RPMI7951 (cell line): Measurements from ENCODE around the gene RGSL1. TPM values are rescaled to one million over a fixed set of nuclear protein-coding genes. Genes with fewer than 3 reads are reported as not detected.
"Not testable (repeated sequence)": the region's sequence is repeated elsewhere in the genome, so short reads cannot be mapped to it uniquely, and the experiment has no call there.

Experiments
- DNase-seq: peaks from one replicate; pipeline ENCODE4 v3.0.0-alpha.2; 2012; ENCODE audit warnings: low read depth
- total RNA-seq: library from RNA; depleted of rRNA; stranded (reverse); fragments of >200 nt; shearing (Covaris generic); gene quantifications from 2 replicates; pipeline ENCODE4 v1.2.3, GENCODE V29; 2014

The RGSL1 gene
- total RNA-seq, 1 experiment from 2014 or later = not detected

- peak; percentile 50 for DNase-seq
Measured at GRCh38 chr1:182446033-182446669, 3.8 kb upstream of the RGSL1 start.

- not testable (repeated sequence) for DNase-seq
Measured at GRCh38 chr1:182447124-182447523, 2.8 kb upstream of the RGSL1 start.

GRCh38 chr1:182447660-182448059 is 2.3 kb upstream of the RGSL1 start:
- DNase-seq = no peak

GRCh38 chr1:182453631-182454030 is 3.7 kb downstream of the RGSL1 start:
- DNase-seq = no peak

GRCh38 chr1:182457844-182458243 is 7.9 kb downstream of the RGSL1 start:
- no peak for DNase-seq

GRCh38 chr1:182459949-182460348 is 10.0 kb downstream of the RGSL1 start:
- no peak for DNase-seq

- no peak for DNase-seq
Measured at GRCh38 chr1:182460550-182460951, 10.6 kb downstream of the RGSL1 start.

- no peak for DNase-seq
Measured at GRCh38 chr1:182473556-182473955, 23.6 kb downstream of the RGSL1 start.

- DNase-seq = no peak
Measured at GRCh38 chr1:182476625-182477024, 26.7 kb downstream of the RGSL1 start.

- no peak for DNase-seq
Measured at GRCh38 chr1:182478238-182478637, 28.3 kb downstream of the RGSL1 start.

GRCh38 chr1:182484067-182484466 is 34.1 kb downstream of the RGSL1 start:
- no peak for DNase-seq

- DNase-seq = peak; percentile 5
Measured at GRCh38 chr1:182484531-182485257, 34.7 kb downstream of the RGSL1 start.

- no peak for DNase-seq
Measured at GRCh38 chr1:182485861-182486260, 35.9 kb downstream of the RGSL1 start.

GRCh38 chr1:182488803-182489202 is 38.9 kb downstream of the RGSL1 start:
- no peak for DNase-seq

GRCh38 chr1:182493063-182493462 is 43.1 kb downstream of the RGSL1 start:
- no peak for DNase-seq

- no peak for DNase-seq
Measured at GRCh38 chr1:182495002-182495401, 45.1 kb downstream of the RGSL1 start.

GRCh38 chr1:182495693-182496092 is 45.7 kb downstream of the RGSL1 start:
- DNase-seq = no peak

- DNase-seq = peak; percentile 20
Measured at GRCh38 chr1:182507685-182508084, 57.7 kb downstream of the RGSL1 start.

GRCh38 chr1:182515556-182515955 is 65.6 kb downstream of the RGSL1 start:
- DNase-seq = peak; percentile 2

- no peak for DNase-seq
Measured at GRCh38 chr1:182520736-182521135, 70.8 kb downstream of the RGSL1 start.

- DNase-seq = no peak
Measured at GRCh38 chr1:182525342-182525741, 75.4 kb downstream of the RGSL1 start.

- no peak for DNase-seq
Measured at GRCh38 chr1:182527680-182528079, 77.7 kb downstream of the RGSL1 start.

- not testable (repeated sequence) for DNase-seq
Measured at GRCh38 chr1:182528206-182528605, 78.3 kb downstream of the RGSL1 start.
